Esophagus squamous epithelium (tissue), 4 donors: ENCODE measurements around the gene PKN1.

Experiments
- POLR2A ChIP-seq, 4 donors: fragments of 450-650 bp; IDR thresholded peaks; one replicate each; pipeline ENCODE4 v1.6.1; 2017; ENCODE audit warnings: antibody characterized with exemption in 4 of 4, mild to moderate bottlenecking in 4 of 4, moderate library complexity in 3 of 4
- TF ChIP-seq, protein P1 (sequence below), 6 experiments: fragments of 450-650 bp in 4 of 6; fragments of 200-600 bp in 2 of 6; sonication (generic) in 2 of 6; IDR thresholded peaks; one replicate each; pipeline ENCODE4 v1.5.1; 2016 to 2019; ENCODE audit warnings: antibody characterized with exemption in 6 of 6, mild to moderate bottlenecking in 4 of 6, moderate library complexity in 4 of 6

DNA sequence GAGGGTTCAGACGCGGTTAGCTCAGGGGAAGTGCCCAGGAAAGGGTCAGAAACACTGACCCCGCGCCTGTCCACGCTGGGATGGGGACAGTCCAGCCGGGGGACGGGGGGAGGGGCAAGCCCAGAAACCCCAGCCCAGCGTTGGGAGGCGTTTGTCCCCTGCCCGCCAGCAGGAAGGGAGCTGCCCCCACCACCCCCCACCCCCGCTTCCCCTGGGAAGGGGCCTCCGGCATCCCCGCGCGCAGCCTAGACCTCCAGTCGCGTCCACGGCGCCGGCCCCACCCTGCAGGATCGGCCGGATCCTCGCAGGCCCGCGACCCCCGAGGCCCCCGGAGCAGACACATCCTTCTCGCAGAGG is 62.5 kb downstream of the PKN1 start:
- no peak for TF ChIP-seq POLR2A (IDR thresholded peaks at IDR 0.05)
- TF ChIP-seq, protein P1, sequence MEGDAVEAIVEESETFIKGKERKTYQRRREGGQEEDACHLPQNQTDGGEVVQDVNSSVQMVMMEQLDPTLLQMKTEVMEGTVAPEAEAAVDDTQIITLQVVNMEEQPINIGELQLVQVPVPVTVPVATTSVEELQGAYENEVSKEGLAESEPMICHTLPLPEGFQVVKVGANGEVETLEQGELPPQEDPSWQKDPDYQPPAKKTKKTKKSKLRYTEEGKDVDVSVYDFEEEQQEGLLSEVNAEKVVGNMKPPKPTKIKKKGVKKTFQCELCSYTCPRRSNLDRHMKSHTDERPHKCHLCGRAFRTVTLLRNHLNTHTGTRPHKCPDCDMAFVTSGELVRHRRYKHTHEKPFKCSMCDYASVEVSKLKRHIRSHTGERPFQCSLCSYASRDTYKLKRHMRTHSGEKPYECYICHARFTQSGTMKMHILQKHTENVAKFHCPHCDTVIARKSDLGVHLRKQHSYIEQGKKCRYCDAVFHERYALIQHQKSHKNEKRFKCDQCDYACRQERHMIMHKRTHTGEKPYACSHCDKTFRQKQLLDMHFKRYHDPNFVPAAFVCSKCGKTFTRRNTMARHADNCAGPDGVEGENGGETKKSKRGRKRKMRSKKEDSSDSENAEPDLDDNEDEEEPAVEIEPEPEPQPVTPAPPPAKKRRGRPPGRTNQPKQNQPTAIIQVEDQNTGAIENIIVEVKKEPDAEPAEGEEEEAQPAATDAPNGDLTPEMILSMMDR (IDR thresholded peaks at IDR 0.05): no peak
